ENCODE results near the gene HOXA2.

DNA sequence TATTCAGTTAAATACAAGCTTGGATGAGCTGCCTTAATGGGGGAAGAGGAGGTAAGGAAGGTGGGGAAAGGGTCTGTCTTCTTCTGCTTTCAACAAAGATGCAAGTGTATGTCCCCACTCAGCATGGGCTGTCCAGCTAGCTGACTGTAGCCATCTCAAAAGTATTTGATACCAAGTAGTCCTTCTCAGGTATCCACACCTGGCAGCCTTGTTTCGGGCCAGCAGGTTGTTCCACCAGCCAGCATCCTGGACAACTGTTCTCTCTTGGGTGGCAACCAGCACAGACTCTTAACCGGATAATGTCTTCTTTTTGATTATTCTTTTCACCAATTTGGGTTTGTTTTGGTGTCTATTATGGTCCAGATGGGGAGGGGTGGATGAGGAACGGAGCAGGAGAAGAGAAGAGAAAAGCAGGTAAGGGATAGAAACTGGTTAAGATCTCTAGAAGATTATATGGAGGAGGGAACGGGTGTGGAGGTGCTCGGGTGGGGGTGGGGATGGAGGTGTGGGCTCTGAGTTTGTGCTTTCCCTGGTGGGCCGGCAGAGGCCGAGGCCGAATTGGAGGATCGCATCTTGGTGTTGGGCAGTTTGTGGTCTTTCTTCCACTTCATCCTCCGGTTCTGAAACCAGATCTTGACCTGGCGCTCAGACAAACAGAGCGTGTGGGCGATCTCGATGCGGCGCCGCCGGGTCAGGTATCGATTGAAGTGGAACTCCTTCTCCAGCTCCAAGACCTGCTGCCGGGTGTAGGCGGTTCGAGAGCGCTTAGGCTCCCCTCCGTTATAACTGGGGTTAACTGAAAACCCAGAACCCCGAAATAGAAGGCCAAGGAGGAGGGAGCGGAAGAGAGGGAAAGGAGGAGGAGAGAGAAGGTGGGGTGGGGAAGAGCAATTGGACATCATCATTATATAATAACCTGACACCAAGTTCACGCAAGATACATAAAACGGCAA lies 26.6 kb upstream of the HOXA2 start:
- TF ChIP-seq, protein P1, sequence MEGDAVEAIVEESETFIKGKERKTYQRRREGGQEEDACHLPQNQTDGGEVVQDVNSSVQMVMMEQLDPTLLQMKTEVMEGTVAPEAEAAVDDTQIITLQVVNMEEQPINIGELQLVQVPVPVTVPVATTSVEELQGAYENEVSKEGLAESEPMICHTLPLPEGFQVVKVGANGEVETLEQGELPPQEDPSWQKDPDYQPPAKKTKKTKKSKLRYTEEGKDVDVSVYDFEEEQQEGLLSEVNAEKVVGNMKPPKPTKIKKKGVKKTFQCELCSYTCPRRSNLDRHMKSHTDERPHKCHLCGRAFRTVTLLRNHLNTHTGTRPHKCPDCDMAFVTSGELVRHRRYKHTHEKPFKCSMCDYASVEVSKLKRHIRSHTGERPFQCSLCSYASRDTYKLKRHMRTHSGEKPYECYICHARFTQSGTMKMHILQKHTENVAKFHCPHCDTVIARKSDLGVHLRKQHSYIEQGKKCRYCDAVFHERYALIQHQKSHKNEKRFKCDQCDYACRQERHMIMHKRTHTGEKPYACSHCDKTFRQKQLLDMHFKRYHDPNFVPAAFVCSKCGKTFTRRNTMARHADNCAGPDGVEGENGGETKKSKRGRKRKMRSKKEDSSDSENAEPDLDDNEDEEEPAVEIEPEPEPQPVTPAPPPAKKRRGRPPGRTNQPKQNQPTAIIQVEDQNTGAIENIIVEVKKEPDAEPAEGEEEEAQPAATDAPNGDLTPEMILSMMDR (IDR thresholded peaks at IDR 0.05; ENCODE audit: poor library complexity), result no peak
- TF ChIP-seq EZH2 (IDR thresholded peaks at IDR 0.05; ENCODE audit: borderline replicate concordance) (peak; percentile 45), EZH2phosphoT487 (IDR thresholded peaks at IDR 0.05; ENCODE audit: low read depth, severe bottlenecking, unreplicated experiment) (no peak)

All from hepatocyte (in vitro differentiated cells).